ES-I3 (cell line): ENCODE data around the gene APMAP.

ENCODE experiments used
- H3K36me3 ChIP-seq: 2 replicates; pipeline ENCODE4 v1.6.1; 2013; ENCODE audit warnings: mild to moderate bottlenecking, low read length, control low read depth, moderate library complexity; ENCODE audit not compliant: insufficient read depth
- H3K4me1 ChIP-seq: 2 replicates; pipeline ENCODE4 v1.6.1; 2013; ENCODE audit warnings: mild to moderate bottlenecking, control low read depth, low read length; ENCODE audit not compliant: insufficient read depth
- H3K9ac ChIP-seq: 2 replicates; pipeline ENCODE4 v1.6.1; 2013; ENCODE audit warnings: low read depth, mild to moderate bottlenecking, low read length, moderate library complexity
- H3K9me3 ChIP-seq: 2 replicates; pipeline ENCODE4 v1.6.1; 2013; ENCODE audit warnings: mild to moderate bottlenecking, low read length, moderate library complexity; ENCODE audit not compliant: control insufficient read depth, insufficient read depth

Gene APMAP

DNA sequence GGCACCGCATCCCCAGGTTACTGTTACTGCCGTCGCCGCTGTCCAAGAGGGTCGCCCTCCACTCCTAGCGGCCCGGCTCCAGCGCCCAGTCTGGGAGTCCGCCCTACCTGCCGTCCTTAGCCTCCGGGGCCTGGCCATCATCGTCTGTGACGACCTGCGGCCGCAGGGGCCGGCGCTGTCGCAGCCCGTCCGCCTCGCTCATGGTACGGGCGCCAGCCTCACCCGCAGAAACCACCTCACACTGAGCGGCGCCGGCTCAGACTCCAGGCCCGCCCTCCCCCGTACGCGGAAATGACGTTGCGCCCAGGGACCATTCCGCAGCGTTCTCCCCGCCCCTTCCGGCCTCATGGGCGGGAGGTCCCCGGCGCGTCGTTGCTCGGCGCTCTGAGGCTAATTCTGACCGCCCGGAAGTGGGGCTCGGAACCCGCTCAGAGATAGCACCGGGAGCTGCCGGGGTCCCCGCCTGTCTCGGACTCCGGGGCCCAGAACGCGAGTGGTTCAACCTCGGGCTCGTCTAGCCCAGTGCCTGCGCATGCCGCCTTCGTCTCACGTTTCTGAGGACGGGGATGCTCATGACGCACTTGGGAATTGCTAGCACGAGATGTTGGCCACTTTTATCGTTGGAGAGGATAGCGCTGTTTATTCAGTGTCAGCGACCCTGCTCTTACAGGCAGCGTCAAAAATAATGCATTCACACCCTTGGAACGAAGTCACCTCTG, at the start of gene APMAP:
TSS of gene APMAP (minus strand) at position 265 of the 719 bp plus-strand sequence. CDS start at position 202, 63 bp downstream.
- H3K4me1 ChIP-seq, result 0 out of 2 replicates have a peak, but pooled peaks cover 8% of the 10 kb centered on the region

GRCh38 chr20:25041813-25042530, 49.4 kb upstream of the APMAP start:
- Histone ChIP-seq H3K9me3 (no peaks in the 10 kb centered on the region), H3K36me3 (no peaks in the 10 kb centered on the region), H3K9ac (no peak overlapping the region), H3K4me1 (no peaks in the 10 kb centered on the region)

More for the DNA sequence above, at the start of gene APMAP:
- Histone ChIP-seq H3K36me3 (peaks cover 3% of the 10 kb centered on the region; the same call in 1 of the 2 replicates), H3K9ac (peak within 1 kb of the TSS; percentile 87), H3K9me3 (no peaks in the 10 kb centered on the region)

GRCh38 chr20:25040438-25040831, 47.9 kb upstream of the APMAP start:
- no peaks in the 10 kb centered on the region for H3K9me3 ChIP-seq
- H3K9ac ChIP-seq, result no peak overlapping the region
- H3K36me3 ChIP-seq, result no peaks in the 10 kb centered on the region
- H3K4me1 ChIP-seq, result no peaks in the 10 kb centered on the region

DNA sequence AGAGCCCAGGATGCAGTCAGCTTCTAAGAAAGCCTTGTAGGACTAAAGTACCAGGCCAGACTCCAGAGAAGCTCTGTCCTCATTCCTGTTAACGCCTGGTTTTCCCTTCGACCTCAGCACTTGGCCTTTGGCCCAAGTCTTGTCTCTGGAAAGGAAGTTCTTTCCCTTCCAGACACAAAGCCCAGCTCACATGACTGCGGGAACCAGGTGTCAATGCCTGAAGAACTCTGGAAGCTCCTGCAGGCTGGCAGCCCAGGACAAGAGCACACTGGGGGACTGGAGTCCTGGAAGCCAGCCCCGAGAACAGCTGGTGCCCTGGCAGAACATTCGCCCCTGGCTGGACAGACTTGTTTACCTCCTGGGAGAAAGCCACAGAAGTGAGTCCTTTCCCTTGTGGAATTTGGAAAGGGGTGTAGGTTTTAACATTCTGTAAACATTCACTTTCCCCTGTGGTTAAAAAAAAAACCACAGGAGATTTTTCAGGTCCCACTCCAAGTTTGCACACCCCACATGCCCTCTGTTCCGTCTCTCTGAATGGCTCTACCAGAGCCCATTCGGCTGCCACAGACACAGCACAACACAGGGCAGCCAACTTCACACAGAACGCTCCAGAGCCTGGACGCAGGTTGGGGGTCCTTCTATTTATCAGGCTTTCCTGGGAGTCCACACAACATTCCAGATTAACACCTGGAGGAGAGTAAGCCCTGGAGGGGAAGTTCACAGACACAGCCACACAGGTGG, 47.3 kb upstream of the APMAP start:
- no peak overlapping the region for H3K9ac ChIP-seq
- H3K4me1 ChIP-seq, result no peaks in the 10 kb centered on the region
- H3K9me3 ChIP-seq, result no peaks in the 10 kb centered on the region
- H3K36me3 ChIP-seq, result no peaks in the 10 kb centered on the region

- H3K4me1 ChIP-seq, result no peaks in the 10 kb centered on the region
Observed at GRCh38 chr20:25038591-25039015, 46.1 kb upstream of the APMAP start.

DNA sequence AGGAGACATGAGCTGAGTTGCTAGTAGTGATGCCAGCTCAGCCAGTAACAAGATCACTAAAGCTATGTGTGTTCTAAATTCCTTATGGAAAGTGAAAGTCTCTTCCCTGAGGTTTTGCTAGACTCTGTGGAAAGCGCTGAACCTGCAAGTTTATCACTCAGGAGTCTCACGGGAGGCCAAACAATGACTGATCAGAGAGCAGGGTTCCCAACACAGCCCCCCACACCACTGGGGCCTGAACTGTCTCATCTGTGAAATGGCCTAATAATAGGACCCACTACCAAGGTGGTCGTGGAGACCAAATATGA, 45.5 kb upstream of the APMAP start:
- no peaks in the 10 kb centered on the region for H3K9me3 ChIP-seq
- no peak overlapping the region for H3K9ac ChIP-seq
- H3K4me1 ChIP-seq, result no peaks in the 10 kb centered on the region
- H3K36me3 ChIP-seq, result no peaks in the 10 kb centered on the region

More at GRCh38 chr20:25038591-25039015, 46.1 kb upstream of the APMAP start:
- Histone ChIP-seq H3K9me3 (no peaks in the 10 kb centered on the region), H3K9ac (no peak overlapping the region), H3K36me3 (no peaks in the 10 kb centered on the region)

- no peaks in the 10 kb centered on the region for H3K9me3 ChIP-seq
- no peaks in the 10 kb centered on the region for H3K36me3 ChIP-seq
- no peaks in the 10 kb centered on the region for H3K4me1 ChIP-seq
- no peak overlapping the region for H3K9ac ChIP-seq
Observed at GRCh38 chr20:25037288-25038102, 44.9 kb upstream of the APMAP start.

- Histone ChIP-seq H3K36me3 (no peaks in the 10 kb centered on the region), H3K9ac (no peak overlapping the region), H3K9me3 (no peaks in the 10 kb centered on the region), H3K4me1 (no peaks in the 10 kb centered on the region)
Observed at GRCh38 chr20:25036331-25036936, 43.9 kb upstream of the APMAP start.

DNA sequence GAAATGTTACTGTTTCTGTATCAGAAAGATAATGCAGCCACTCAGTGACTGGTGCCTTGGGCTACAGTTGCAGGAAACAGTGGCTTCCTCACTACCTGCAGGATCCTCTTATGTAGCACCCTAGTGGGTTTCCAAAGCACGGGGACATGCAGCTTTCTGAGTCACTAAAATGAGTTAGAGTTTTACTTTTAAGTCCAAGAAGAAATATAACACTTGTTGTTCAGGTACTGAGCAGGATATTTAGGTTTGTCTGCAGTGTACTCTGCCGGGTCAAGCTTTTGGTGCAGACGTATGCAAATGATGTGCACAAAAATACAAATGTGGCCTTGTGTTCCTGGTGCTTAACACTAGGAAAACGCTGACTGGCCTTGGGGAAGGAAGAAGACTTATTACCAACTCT, 43.4 kb upstream of the APMAP start:
- no peak overlapping the region for H3K9ac ChIP-seq
- no peaks in the 10 kb centered on the region for H3K9me3 ChIP-seq
- no peaks in the 10 kb centered on the region for H3K36me3 ChIP-seq
- H3K4me1 ChIP-seq, result no peaks in the 10 kb centered on the region

DNA sequence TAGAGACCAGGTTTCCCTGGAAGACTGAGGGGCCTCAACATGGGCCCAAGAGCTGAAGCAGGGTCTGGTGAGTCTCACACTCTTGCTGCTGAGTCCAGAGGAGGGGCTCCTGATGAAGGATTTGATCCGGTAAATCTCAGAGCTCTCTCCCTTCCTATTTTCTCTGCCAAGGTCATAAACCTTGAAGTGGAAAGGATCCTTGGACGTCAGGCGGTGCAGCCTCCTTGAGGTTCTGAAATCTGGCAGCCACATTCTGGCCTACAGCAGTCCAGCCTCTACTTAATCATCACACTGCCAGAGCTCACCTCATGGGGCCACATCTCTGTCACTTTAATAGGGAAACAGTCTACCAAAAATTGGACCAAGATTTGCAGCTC, 41.4 kb upstream of the APMAP start:
- Histone ChIP-seq H3K36me3 (no peaks in the 10 kb centered on the region), H3K9me3 (no peaks in the 10 kb centered on the region), H3K4me1 (no peaks in the 10 kb centered on the region)

GRCh38 chr20:25033265-25033923, 40.8 kb upstream of the APMAP start:
- H3K4me1 ChIP-seq, result no peaks in the 10 kb centered on the region
- H3K9ac ChIP-seq, result no peak overlapping the region
- no peaks in the 10 kb centered on the region for H3K9me3 ChIP-seq
- H3K36me3 ChIP-seq, result no peaks in the 10 kb centered on the region

More for the DNA sequence above, 41.4 kb upstream of the APMAP start:
- H3K9ac ChIP-seq, result no peak overlapping the region

DNA sequence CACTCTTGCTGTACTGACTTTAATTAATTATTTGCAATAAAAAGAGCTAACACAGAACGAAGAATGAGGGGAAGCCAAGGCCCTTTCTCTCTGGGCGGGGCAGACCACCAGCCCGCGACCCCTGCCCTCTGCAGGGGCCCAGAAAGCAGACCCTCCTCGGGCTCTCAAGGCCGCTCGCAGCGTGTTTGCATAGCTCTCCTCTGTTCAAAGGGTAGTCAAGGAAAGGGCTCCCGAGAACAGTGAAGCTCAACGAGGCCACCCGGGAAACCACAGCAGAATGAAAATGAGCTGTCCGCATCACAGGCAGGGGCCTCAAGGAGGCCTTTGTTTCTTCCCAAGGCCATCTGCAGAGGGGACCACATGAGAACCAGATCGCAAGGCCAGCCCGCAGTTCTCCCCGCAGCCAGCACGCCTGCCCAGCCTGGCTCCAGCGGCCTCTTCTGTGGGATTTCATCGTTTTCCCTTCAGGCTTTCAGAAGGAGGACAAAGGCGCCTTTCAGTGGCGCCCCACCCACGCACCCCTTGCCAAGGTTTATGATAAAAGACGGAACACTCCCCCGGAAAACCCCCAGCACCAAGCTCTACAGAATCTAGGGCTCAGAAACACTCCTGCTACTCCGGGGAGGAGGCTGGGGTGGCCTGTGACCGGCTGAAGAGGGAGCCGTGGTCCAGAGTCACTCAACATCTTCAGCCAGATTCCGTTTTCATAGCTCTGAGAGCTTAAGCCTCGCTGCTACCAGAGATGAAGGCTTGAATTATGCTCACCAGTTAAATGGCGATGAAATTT, 40.1 kb upstream of the APMAP start:
- no peak overlapping the region for H3K9ac ChIP-seq
- H3K9me3 ChIP-seq, result no peaks in the 10 kb centered on the region
- no peaks in the 10 kb centered on the region for H3K36me3 ChIP-seq
- H3K4me1 ChIP-seq, result no peaks in the 10 kb centered on the region

DNA sequence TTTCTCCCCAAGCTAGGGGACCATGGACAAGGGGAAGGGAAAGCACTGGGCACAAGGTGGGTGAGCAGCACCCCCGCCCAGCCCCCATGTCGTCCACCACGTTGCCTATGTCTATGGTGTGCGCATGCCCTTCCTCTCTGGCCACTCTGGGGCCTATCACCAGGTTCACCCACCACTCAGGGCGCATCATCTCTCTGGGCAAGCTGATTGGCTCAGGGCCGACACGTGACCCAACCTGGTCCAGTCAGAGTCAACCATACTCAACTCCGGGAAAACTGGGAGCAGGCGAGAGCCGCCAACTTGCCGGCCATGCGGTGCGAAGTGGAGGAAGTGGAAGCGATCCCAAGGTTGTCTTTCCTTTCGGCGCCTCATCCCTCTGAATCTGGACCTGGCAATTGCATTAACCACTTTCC, 39.5 kb upstream of the APMAP start:
- H3K9ac ChIP-seq, result no peak overlapping the region
- H3K36me3 ChIP-seq, result no peaks in the 10 kb centered on the region
- H3K4me1 ChIP-seq, result no peaks in the 10 kb centered on the region

More for the DNA sequence above, 39.5 kb upstream of the APMAP start:
- no peaks in the 10 kb centered on the region for H3K9me3 ChIP-seq
